ENCODE measurements around the gene PRKAR1B.
"Not testable (repeated sequence)": the region's sequence is repeated elsewhere in the genome, so short reads cannot be mapped to it uniquely, and the experiment has no call there.

Gene PRKAR1B

DNA sequence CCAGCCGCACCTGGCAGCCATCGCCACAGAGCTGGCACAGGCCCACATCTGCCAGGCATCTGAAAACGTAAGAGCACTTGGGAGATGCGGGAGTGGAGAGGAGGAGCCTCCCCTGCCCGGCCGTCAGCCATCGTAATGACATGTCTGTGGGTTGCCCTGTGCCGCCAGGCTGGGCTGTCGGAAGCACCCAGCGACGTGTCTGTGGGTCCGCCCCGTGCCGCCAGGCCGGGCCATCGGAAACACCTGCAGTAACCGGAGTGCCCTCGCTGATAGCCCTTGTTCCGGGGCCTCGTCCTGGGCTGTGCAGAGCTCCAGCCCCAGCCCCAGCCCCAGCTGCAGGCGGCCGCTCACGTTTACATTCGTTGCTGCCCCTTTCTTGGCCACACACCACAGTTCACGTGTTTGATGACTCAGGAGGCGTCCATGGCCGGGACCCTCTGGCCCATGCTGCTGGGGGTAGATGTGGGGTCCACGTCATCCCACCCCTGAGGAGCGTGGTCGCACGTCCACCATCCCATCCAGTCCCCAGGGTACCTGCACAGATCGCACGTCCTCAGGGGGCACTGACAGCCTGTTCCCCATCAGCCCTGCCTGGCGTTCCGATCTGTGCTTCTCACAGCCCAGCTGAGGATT, 30.0 kb upstream of the PRKAR1B start:
- DNase-seq: no peak

DNA sequence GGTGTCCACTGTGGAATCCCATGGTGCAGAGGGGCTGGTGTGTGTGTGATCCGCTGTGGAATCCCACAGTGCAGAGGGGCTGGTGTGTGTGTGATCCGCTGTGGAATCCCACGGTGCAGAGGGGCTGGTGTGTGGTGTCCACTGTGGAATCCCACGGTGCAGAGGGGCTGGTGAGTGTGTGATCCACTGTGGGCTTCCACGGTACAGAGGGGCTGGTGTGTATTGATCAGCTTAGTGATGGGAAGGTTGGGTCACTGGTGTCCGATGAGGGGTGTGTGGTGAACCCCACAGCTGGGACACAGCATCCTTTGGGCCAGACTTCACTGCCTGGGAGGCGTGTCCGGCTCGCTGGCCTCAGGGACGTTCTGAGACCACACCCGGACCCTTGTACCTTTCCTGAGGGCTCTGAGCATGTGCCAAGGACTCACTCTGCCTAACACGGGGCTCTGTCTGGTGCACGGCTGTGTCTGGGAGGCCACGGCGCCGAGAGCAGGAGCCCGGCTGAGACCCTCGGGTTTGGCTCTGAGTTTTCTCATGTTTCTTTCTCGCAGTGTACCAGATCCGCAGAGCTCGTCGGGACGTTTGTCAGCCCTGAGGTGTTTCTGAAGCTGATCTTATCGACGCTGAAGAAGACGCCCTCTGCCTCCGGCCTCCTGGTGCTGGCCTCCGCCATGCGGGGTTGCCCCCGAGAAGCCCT, 29.3 kb upstream of the PRKAR1B start:
- no peak for DNase-seq

DNA sequence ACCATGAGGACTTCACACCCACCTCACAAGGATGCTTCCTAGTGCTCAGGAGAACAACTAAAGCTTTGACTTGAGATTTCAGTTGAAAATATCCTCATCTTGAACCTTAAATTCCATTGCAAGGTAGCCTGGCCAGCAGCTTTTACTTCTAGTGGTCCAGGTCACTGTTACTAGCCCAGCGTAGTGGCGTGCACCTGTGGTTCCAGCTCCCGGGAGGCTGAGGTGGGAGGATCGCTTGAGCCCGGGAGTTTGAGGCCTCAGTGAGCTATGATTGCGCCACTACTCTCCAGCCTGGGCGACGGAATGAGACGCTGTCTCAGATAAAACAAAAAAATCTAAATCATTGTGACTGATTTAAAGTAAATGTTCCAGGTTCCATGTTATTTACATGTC, 28.3 kb upstream of the PRKAR1B start:
- no peak for DNase-seq

- no peak for DNase-seq
Measured at GRCh38 chr7:754531-755412, 27.7 kb upstream of the PRKAR1B start.

- no peak for DNase-seq
Measured at GRCh38 chr7:753190-753589, 26.1 kb upstream of the PRKAR1B start.

- not testable (repeated sequence) for DNase-seq
Measured at GRCh38 chr7:752256-752655, 25.2 kb upstream of the PRKAR1B start.

- no peak for DNase-seq
Measured at GRCh38 chr7:751826-752225, 24.7 kb upstream of the PRKAR1B start.

DNA sequence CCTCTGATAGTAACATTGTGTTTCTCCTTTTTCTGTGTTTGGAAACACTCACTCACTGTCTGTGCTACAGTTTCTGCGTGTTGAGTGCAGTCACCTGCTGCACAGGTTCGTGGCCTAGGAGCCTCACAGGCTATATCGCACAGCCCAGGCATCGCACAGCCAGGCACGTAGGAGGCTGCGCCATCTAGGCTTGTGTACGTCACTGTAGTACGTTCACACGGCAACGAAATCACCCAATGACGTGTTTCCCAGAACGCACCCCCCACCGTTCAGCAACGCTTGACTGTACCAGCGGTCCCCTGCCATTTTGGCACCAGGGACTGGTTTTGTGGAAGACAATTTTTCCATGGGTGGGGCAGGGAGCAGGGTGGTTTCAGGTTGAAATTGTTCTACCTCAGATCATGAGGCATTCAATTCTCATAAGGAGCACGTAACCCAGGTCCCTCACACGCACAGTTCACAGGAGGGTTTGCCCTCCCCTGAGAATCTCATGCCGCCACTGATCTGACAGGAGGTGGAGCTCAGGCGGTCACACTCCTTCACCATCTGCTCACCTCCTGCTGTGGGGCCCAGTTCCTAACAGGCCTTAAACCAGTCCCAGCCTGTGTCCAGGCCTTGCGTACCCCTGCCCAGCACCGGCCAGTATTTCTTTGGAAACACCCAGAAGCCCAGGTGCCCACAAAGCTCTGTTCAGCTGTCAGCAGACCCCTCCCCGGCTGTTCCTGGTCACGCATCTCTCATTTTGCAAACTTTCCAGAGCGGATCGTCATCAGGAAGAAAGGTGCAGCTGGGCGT, 23.2 kb upstream of the PRKAR1B start:
- DNase-seq: no peak

- no peak for DNase-seq
Measured at GRCh38 chr7:749140-749551, 22.1 kb upstream of the PRKAR1B start.

DNA sequence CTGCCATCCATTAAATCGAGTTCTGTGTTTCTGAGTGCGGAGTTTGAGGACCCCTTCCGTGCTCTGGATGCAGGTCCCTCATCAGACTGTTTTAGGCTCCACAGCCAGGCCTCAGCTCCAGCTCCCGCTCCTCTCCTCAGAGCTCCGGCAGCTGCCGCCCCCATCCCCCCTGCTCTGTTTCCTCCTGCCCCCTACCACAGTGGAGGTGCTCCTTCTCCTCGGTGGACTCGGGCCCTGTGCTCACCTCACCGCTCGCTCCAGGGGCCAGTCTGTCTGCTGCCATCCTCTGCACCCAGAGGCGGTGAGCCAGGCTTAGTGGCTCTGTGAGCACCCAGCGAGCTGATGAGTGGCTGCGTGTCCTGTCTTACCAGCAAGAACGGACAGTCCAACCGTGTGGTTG, 21.4 kb upstream of the PRKAR1B start:
- DNase-seq: no peak

DNA sequence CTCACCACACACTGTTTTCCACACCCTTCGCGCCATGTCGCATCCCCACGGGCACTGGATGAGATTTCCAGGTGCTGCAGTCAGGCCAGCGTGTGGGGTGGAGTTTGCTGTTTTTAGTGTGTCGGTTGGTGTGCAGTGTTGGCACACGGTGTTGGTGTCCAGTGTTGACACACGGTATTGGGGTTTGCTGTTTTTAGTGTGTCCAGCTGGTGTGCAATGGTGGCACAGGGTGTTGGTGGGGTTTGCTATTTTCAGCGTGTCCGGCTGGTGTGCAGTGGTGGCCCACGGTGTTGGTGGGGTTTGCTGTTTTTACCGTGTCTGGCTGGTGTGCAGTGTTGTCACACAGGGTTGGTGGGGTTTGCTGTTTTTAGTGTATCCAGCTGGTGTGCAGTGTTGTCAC, 20.1 kb upstream of the PRKAR1B start:
- DNase-seq: no peak

DNA sequence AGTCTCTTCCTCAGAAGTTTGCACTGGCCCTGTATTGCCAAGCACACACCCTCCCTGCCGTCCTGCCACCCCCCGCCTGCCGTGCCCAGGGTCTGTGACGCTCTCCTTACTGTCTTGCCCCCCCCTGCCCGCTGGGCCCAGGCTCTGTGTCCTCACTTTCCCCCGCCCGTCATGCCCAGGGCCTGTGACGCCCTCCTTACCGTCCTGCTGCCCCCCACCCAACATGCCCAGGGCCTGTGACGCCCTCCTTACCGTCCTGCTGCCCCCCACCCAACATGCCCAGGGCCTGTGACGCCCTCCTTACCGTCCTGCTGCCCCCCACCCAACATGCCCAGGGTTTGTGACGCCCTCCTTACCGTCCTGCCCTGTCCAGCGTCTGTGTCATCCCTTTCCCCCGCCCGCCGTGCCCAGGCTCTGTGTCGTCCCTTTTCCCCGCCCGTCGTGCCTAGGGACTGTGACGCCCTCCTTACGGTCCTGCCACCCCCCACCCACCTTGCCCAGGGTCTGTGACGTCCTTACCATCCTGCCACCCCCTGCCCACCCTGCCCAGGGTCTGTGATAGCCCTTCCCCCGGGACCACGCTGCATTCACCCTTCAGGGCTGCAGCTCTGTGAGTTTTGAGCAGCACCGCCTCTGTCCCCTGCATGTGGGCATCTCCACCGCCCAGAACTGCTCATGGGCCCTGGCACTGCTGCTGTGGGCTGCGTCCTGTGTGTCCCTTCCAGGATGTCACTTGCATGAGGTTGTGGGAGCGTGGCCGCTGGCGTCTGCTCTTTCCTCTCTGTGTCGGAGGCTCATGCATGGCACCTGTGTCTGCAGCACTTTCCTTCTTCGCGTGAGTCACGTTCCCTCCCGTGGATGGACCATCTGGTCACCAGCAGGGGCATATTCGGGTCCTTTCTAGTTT, 19.3 kb upstream of the PRKAR1B start:
- DNase-seq: no peak

- DNase-seq: no peak
Measured at GRCh38 chr7:745431-746154, 18.5 kb upstream of the PRKAR1B start.

DNA sequence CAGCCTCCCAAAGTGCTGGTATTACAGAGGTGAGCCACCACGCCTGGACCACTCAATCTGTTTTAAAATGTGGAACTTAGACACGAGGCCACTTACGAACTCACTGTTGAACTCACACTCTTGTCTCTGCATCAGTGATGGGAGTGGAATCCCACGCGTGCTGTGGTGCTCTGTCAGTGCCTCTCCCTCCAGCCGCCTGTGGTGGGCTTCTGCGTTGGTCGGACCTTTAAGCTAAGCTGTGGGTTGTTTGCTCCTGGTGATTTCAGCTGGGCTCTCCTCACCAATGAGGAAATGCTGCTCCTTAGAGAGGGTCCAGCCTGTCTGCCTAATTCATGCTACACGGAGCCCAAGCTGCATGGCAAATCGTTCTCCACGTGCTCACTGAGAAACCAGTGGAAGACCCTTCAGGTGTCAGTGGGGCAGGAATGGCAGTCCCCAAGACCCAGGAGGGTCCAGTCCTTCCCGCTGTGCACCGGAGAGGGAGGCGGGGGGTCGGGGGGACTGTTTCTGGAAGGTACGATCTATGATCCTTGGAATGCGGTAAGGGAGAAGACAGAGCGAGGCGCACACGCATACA, 17.9 kb upstream of the PRKAR1B start:
- no peak for DNase-seq

DNA sequence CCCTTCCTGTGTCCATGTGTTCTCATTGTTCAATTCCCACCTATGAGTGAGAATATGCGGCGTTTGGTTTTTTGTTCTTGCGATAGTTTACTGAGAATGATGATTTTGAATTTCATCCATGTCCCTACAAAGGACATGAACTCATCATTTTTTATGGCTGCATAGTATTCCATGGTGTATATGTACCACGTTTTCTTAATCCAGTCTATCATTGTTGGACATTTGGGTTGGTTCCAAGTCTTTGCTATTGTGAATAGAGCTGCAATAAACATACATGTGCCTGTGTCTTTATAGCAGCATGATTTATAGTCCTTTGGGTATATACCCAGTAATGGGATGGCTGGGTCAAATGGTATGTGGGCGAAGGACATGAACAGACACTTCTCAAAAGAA, 17.0 kb upstream of the PRKAR1B start:
- DNase-seq: not testable (repeated sequence)

GRCh38 chr7:743341-744127, 16.5 kb upstream of the PRKAR1B start:
- DNase-seq: not testable (repeated sequence)

GRCh38 chr7:742791-743190, 15.7 kb upstream of the PRKAR1B start:
- DNase-seq: no peak

DNA sequence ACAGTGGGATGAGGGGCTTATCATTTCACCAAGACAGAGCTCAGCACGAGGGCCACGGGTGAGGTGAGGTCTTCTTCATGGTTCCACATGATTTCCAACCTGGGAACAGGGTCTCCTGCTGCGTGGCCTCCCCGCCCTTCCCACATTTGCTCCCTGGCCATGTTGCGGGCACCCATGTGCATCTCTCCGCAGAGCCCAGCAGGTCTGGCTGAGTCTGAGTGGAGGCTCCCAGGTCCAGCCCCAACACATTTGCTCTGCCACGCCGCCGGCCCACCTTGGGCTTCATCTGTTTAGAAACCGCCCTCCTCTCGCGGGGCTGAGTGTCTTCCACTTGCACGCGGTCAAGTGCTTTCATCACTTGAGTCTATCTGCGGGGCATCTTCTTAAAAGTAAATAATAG, 14.8 kb upstream of the PRKAR1B start:
- DNase-seq: no peak

DNA sequence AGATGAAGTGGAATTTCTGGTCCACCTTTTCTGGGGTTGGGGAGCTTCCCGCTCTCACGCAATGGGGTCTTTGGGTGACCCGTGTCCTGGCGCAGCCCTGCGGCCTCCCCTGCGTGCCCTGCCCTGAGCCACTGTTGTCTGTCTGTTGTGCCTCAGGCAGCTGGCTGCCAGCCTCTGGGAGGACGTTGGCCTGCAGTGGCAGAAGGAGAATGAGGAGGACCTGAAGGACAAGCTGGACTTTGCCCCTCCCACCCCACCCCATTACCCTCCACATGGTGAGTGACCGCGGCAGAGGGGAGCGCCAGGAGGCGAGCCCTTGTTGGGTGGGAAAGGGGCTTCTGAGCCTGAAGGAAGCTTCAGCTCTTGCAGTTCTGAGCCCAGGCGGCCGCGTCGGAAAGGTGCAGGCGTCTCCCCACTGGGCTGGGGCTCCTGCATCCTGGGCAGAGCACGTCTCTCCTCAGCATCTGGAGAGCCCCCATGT, 14.2 kb upstream of the PRKAR1B start:
- DNase-seq: no peak
